ENCODE data around the gene KLK14. TPM values are rescaled to one million over a fixed set of nuclear protein-coding genes. Genes with fewer than 3 reads are reported as not detected.

KLK14 gene
- total RNA-seq, 1 donor from 2014 or later = 1.5 TPM

- H3K9me3 Mint-ChIP-seq (ENCODE audit: unreplicated experiment) = peaks cover 5% of the 10 kb centered on the region
- no peaks in the 10 kb centered on the region for H3K4me1 Mint-ChIP-seq (ENCODE audit: low read depth, unreplicated experiment)
- DNase-seq = no peak
- no peak overlapping the region for H3K27ac Mint-ChIP-seq (ENCODE audit: unreplicated experiment)
- TF ChIP-seq CTCF (IDR thresholded peaks at IDR 0.05; ENCODE audit: partially characterized antibody, unreplicated experiment) = no peak
- peaks cover 4% of the 10 kb centered on the region for H3K27me3 Mint-ChIP-seq (ENCODE audit: unreplicated experiment)
- H3K36me3 Mint-ChIP-seq (ENCODE audit: unreplicated experiment) = peaks cover 6% of the 10 kb centered on the region
- H3K4me3 Mint-ChIP-seq (ENCODE audit: unreplicated experiment) = no peak overlapping the region
Observed at GRCh38 chr19:51079481-51080110, 3.1 kb downstream of the KLK14 start.

- Mint-ChIP-seq H3K27ac (ENCODE audit: unreplicated experiment) (no peak overlapping the region), H3K4me1 (ENCODE audit: low read depth, unreplicated experiment) (no peaks in the 10 kb centered on the region), H3K27me3 (ENCODE audit: unreplicated experiment) (peaks cover 4% of the 10 kb centered on the region), H3K9me3 (ENCODE audit: unreplicated experiment) (peaks cover 5% of the 10 kb centered on the region), H3K36me3 (ENCODE audit: unreplicated experiment) (peaks cover 6% of the 10 kb centered on the region), H3K4me3 (ENCODE audit: unreplicated experiment) (no peak overlapping the region)
- TF ChIP-seq CTCF (IDR thresholded peaks at IDR 0.05; ENCODE audit: partially characterized antibody, unreplicated experiment) = no peak
- no peak for DNase-seq
Observed at GRCh38 chr19:51078731-51079130, 4.0 kb downstream of the KLK14 start.

GRCh38 chr19:51078104-51078503, 4.6 kb downstream of the KLK14 start:
- Mint-ChIP-seq H3K4me1 (ENCODE audit: low read depth, unreplicated experiment) (no peaks in the 10 kb centered on the region), H3K27ac (ENCODE audit: unreplicated experiment) (no peak overlapping the region), H3K4me3 (ENCODE audit: unreplicated experiment) (no peak overlapping the region), H3K9me3 (ENCODE audit: unreplicated experiment) (peaks cover 3% of the 10 kb centered on the region), H3K27me3 (ENCODE audit: unreplicated experiment) (peaks cover 4% of the 10 kb centered on the region), H3K36me3 (ENCODE audit: unreplicated experiment) (peaks cover 6% of the 10 kb centered on the region)
- no peak for DNase-seq
- TF ChIP-seq CTCF (IDR thresholded peaks at IDR 0.05; ENCODE audit: partially characterized antibody, unreplicated experiment) = no peak

GRCh38 chr19:51076631-51077213, 6.0 kb downstream of the KLK14 start:
- H3K4me1 Mint-ChIP-seq (ENCODE audit: low read depth, unreplicated experiment) = no peaks in the 10 kb centered on the region
- no peak overlapping the region for H3K27ac Mint-ChIP-seq (ENCODE audit: unreplicated experiment)
- H3K9me3 Mint-ChIP-seq (ENCODE audit: unreplicated experiment) = no peaks in the 10 kb centered on the region
- H3K27me3 Mint-ChIP-seq (ENCODE audit: unreplicated experiment) = peaks cover 2% of the 10 kb centered on the region
- peaks cover 2% of the 10 kb centered on the region for H3K36me3 Mint-ChIP-seq (ENCODE audit: unreplicated experiment)
- no peak overlapping the region for H3K4me3 Mint-ChIP-seq (ENCODE audit: unreplicated experiment)
- no peak for DNase-seq
- no peak for TF ChIP-seq CTCF (IDR thresholded peaks at IDR 0.05; ENCODE audit: partially characterized antibody, unreplicated experiment)

- no peaks in the 10 kb centered on the region for H3K36me3 Mint-ChIP-seq (ENCODE audit: unreplicated experiment)
- TF ChIP-seq CTCF (IDR thresholded peaks at IDR 0.05; ENCODE audit: partially characterized antibody, unreplicated experiment) = no peak
- peaks cover 2% of the 10 kb centered on the region for H3K27me3 Mint-ChIP-seq (ENCODE audit: unreplicated experiment)
- H3K27ac Mint-ChIP-seq (ENCODE audit: unreplicated experiment) = no peak overlapping the region
- H3K4me3 Mint-ChIP-seq (ENCODE audit: unreplicated experiment) = no peak overlapping the region
- no peaks in the 10 kb centered on the region for H3K9me3 Mint-ChIP-seq (ENCODE audit: unreplicated experiment)
- DNase-seq = no peak
- H3K4me1 Mint-ChIP-seq (ENCODE audit: low read depth, unreplicated experiment) = no peaks in the 10 kb centered on the region
Observed at GRCh38 chr19:51075998-51076397, 6.7 kb downstream of the KLK14 start.
